ENCODE data around the gene KCNIP1. TPM values are rescaled to one million over a fixed set of nuclear protein-coding genes. Genes with fewer than 3 reads are reported as not detected.
A peak's percentile ranks its signal among the peaks of the same experiment; 100 is the strongest.

The KCNIP1 gene
- total and polyA plus RNA-seq, 4 donors: 0.13 to 1.8 (median 0.72) TPM

DNA sequence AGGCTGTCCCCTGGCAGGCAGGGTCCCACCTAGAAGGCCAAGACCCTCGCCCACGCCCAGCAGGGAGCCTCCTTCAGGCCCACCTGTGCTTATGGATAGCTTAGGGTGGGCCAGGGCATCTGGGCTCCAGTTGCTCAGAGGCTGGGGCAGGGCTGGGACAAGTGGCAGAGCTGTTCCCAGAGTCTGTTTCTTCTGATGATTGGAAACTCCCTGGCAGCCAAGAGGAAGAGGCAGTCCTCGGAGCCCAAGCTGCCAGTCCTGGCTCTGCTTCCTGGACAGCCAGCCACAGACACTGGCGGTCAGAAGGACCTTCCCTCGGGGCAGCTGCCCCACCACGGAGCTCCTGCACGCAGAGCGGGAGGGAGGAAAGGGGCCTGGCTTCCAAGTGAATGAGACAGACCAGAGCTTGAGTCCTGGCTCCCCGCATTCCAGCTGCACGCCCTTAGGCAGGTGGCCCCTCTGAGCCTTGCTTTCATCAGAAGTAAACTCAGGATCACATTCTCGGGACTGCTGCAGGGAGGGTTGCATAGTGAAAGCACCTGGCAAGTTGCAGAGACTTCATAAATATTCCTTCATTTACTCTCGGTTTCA, 241.8 kb downstream of the KCNIP1 start:
- 33 to 54% methylated on average over 12 of the region's 12 CpGs for WGBS, 2 donors
- Histone ChIP-seq H3K4me3 (no peak overlapping the region), H3K4me1 (ENCODE audit: control insufficient read depth in 5 of 5, insufficient read depth in 5 of 5, low read length in 5 of 5) (peaks cover 0 to 19% (median 3%) of the 10 kb centered on the region in 5 donors), H3K27ac (ENCODE audit: low read depth in 1 of 2, low read length in 1 of 2) (peak overlapping the region; percentile 49 to 71), H3K9ac (ENCODE audit: insufficient read depth in 1 of 2, low read length in 2 of 2) (no peak overlapping the region), H3K9me3 (ENCODE audit: control insufficient read depth in 4 of 4, insufficient read depth in 3 of 4, low read length in 3 of 4) (no peaks in the 10 kb centered on the region), H3K27me3 (ENCODE audit: control insufficient read depth in 3 of 3, insufficient read depth in 3 of 3, low read length in 2 of 3) (no peaks in the 10 kb centered on the region), H3K36me3 (ENCODE audit: control insufficient read depth in 4 of 4, insufficient read depth in 4 of 4, low read length in 4 of 4) (no peaks in the 10 kb centered on the region)
- DNase-seq (peak; percentile 31 to 53 (median 51)), ATAC-seq (ENCODE audit: insufficient read depth, low FRiP score) (no peak)
- TF ChIP-seq, protein P1, sequence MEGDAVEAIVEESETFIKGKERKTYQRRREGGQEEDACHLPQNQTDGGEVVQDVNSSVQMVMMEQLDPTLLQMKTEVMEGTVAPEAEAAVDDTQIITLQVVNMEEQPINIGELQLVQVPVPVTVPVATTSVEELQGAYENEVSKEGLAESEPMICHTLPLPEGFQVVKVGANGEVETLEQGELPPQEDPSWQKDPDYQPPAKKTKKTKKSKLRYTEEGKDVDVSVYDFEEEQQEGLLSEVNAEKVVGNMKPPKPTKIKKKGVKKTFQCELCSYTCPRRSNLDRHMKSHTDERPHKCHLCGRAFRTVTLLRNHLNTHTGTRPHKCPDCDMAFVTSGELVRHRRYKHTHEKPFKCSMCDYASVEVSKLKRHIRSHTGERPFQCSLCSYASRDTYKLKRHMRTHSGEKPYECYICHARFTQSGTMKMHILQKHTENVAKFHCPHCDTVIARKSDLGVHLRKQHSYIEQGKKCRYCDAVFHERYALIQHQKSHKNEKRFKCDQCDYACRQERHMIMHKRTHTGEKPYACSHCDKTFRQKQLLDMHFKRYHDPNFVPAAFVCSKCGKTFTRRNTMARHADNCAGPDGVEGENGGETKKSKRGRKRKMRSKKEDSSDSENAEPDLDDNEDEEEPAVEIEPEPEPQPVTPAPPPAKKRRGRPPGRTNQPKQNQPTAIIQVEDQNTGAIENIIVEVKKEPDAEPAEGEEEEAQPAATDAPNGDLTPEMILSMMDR (IDR thresholded peaks at IDR 0.05; ENCODE audit: control extremely low read depth, extremely low read depth): no peak

DNA sequence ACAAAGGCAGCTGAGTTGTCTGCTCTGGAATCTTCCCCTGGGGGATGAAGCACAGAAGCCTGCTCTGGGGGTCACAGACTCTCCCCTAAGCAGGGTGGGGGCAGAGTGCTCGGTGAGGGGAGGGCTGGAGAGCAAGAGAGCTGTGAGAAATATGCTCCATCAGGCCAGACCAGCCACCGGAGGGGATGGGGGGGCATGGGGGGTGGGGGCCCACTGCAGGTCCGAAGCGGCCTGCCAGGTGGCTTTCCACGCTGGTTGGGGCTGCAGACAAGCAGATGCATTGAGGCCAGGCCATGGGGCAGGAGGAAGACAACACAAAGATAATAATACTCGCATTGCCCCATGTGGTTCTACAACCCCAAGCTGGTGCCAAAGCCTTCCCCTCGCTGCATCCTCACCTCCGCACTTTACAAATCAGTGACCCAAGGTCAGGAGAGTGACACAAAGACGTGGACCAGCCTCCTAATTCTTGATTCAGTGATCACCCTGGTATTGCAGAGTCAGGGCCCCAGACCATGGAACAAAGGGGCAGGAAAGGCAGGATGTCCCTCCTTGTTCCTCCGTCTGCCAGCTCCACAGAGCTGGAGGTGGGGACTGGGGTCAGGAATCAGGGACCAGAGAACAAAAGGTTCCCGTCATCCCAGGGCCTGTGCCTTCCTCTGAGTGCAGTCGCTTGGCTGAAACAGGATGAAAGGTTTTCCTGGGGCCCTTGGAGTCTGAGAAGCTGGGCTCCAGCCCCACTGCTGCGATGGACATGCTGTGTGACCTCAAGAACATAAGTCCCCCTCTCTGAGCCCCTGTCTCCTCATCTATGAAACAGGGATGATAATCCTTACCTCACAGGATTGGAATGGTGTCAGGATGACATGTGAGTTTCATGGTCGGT, 242.5 kb downstream of the KCNIP1 start:
- no peaks in the 10 kb centered on the region for H3K36me3 ChIP-seq (ENCODE audit: control insufficient read depth in 4 of 4, insufficient read depth in 4 of 4, low read length in 4 of 4)
- no peak overlapping the region for H3K9ac ChIP-seq (ENCODE audit: insufficient read depth in 1 of 2, low read length in 2 of 2)
- no peaks in the 10 kb centered on the region for H3K9me3 ChIP-seq (ENCODE audit: control insufficient read depth in 4 of 4, insufficient read depth in 3 of 4, low read length in 3 of 4)
- TF ChIP-seq, protein P1 (IDR thresholded peaks at IDR 0.05; ENCODE audit: control extremely low read depth, extremely low read depth): no peak
- WGBS, 2 donors: 59 to 74% methylated on average over 14 of the region's 14 CpGs
- H3K27me3 ChIP-seq (ENCODE audit: control insufficient read depth in 3 of 3, insufficient read depth in 3 of 3, low read length in 2 of 3): no peaks in the 10 kb centered on the region
- DNase-seq (peak in 1 of 3 donors; percentile 22), ATAC-seq (ENCODE audit: insufficient read depth, low FRiP score) (no peak)
- H3K4me3 ChIP-seq: no peak overlapping the region
- H3K4me1 ChIP-seq (ENCODE audit: control insufficient read depth in 5 of 5, insufficient read depth in 5 of 5, low read length in 5 of 5): peaks cover 0 to 20% (median 3%) of the 10 kb centered on the region in 5 donors
- H3K27ac ChIP-seq (ENCODE audit: low read depth in 1 of 2, low read length in 1 of 2): peak overlapping the region in 1 of 2 donors; percentile 61

- Histone ChIP-seq H3K36me3 (ENCODE audit: control insufficient read depth in 4 of 4, insufficient read depth in 4 of 4, low read length in 4 of 4) (no peaks in the 10 kb centered on the region), H3K4me1 (ENCODE audit: control insufficient read depth in 5 of 5, insufficient read depth in 5 of 5, low read length in 5 of 5) (peaks cover 0 to 26% (median 7%) of the 10 kb centered on the region in 5 donors), H3K27me3 (ENCODE audit: control insufficient read depth in 3 of 3, insufficient read depth in 3 of 3, low read length in 2 of 3) (no peaks in the 10 kb centered on the region), H3K9me3 (ENCODE audit: control insufficient read depth in 4 of 4, insufficient read depth in 3 of 4, low read length in 3 of 4) (no peaks in the 10 kb centered on the region), H3K27ac (ENCODE audit: low read depth in 1 of 2, low read length in 1 of 2) (peak overlapping the region in 1 of 2 donors; percentile 61), H3K9ac (ENCODE audit: insufficient read depth in 1 of 2, low read length in 2 of 2) (no peak overlapping the region), H3K4me3 (no peak overlapping the region)
- no peak for DNase-seq
- WGBS, 2 donors: 92 to 94% methylated on average over 11 of the region's 11 CpGs
- TF ChIP-seq, protein P1 (IDR thresholded peaks at IDR 0.05; ENCODE audit: control extremely low read depth, extremely low read depth): no peak
- no peak for ATAC-seq (ENCODE audit: insufficient read depth, low FRiP score)
Measured at GRCh38 chr5:170746961-170747340, 243.1 kb downstream of the KCNIP1 start.

Data from lung (tissue), 12 donors.